Activated CD8-positive, alpha-beta memory T cell treated with anti-CD3 and anti-CD28 coated beads for 4 hours (primary cell): ENCODE measurements around the gene IRS1.

ENCODE experiments used
- DNase-seq, 2 donors: peaks; one replicate each; pipeline ENCODE4 v3.0.0-alpha.2; 2020; ENCODE audit warnings: low read depth in 2 of 2

Gene IRS1

GRCh38 chr2:226791056-226791486, 8.5 kb downstream of the IRS1 start:
- peak in 1 of 2 donors; percentile 49 for DNase-seq

DNA sequence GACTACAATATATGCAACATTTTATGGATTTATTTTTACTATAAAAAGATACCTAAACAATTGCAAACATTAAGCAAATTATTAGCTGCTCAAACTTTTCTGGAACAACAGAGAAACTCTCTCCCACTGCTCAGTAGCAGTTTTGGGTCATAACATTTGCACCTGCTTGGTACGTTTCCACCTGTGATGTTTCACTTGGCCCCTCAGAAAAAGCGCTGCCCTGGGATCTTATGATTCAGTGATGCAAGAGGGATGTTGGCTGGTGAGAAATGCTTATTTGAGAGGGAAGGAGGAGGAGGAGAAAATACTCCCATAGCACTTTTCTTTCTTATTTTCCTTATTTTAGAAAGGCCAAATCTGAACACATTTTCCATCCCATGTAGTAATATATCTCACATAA, 9.2 kb downstream of the IRS1 start:
- no peak for DNase-seq

DNA sequence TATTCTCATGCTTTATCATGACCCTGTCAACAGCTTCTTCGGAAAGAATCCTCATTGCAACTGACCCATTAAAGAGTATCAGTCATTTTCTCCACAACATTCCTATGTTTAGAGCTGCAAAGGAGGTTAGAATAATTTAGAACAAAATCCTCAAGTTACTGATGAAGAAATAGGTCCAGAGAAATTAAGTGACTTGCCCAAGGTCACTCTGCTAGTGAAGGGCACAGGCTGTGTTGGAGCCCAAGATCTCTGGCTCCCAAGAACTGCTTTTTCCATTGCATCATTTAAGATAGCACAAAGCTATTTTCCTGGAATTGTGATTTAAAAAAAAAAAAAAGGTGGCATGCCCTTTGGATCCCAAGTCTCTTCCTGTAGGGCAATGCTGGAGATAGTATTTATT, 9.6 kb downstream of the IRS1 start:
- DNase-seq: no peak

DNA sequence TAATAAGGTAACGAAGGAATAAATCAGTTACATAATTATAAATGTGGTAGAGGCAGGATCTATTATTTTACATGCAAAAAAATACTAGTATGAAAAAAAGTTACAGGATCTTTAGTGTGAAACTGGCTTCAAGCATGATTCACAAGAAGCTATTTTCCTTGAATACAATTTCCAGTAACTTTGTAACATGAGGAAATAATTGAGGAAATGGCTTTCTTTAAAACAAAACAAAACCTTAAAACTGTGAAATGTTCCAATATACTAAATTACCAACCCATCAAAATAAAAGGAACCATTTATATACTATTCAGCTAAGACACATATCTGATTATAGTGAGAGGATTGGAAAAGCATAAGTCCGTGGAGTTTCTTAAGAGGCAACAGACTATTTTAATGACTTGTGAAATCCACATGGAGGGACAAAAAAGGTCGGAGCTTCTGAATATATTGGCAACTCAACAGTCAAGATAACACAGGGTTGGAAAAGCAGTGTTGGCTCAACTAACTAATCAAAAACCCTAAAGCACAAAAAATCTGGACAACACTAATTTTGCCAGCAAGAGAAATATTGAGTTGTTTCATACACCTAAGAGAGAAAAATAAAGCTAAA, 10.6 kb downstream of the IRS1 start:
- no peak for DNase-seq

GRCh38 chr2:226788064-226788463, 11.6 kb downstream of the IRS1 start:
- no peak for DNase-seq

DNA sequence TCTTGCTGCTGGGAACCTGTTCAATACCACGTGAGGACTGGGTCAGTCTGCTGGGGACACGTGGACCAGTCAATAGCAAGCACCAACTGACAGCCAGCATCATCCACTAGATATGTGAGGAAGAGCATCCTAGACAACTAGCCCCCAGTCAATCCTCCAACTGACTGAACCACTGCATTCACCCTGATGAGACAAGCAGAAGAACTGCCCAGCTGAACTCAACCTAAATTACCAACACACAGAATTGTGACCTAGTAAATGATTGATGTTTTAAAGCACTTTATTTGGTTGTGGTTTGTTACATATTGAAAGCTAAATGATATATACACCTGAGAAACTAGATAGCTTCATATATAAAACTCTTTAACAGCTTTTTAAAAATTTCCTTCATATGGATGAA, 15.7 kb downstream of the IRS1 start:
- no peak for DNase-seq

DNA sequence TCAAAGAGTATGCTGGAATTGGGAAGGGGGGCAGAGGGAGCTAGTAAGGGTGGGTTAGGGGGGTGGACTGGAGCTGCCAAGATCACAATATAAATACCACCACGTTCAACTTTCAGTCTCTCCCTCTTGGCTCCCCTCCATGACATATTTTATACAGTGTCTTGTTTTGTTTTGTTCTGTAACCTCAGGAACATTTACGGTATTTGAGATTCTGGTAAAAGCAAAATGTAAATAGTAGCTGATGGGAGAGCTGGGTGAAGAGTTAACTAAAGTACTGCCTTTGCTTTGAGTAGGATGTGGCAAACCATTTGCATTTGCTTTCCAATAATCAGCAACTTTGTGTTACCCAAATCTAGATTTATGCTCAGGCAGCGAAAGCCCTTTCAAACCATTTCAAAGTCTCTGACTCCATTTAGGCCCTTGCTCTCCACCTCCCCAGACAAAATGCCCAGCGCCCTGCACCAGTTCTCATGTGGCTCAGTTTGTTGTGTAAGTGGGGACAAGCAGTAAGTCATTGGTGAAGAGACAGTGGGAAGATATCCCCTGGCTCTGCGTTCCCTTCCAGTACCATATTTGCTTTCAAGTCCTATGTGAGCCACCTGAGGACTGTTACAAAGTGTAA, 17.4 kb downstream of the IRS1 start:
- no peak for DNase-seq

GRCh38 chr2:226780431-226780830, 19.2 kb downstream of the IRS1 start:
- no peak for DNase-seq

DNA sequence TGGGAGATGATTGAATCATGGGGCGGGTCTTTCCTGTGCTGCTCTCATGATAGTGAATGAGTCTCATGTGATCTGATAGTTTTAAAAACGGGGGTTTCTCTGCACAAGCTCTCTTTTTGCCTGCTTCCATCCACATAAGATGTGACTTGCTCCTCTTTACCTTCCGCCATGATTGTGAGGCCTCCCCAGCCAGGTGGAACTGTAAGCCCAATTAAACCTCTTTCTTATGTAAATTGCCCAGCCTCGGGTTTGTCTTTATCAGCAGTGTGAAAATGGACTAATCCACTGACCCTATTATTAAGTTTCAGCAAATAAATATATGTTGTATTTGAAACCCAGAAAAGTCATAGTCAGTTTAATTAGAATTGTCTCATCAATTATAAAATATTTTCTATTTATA, 22.0 kb downstream of the IRS1 start:
- no peak for DNase-seq

DNA sequence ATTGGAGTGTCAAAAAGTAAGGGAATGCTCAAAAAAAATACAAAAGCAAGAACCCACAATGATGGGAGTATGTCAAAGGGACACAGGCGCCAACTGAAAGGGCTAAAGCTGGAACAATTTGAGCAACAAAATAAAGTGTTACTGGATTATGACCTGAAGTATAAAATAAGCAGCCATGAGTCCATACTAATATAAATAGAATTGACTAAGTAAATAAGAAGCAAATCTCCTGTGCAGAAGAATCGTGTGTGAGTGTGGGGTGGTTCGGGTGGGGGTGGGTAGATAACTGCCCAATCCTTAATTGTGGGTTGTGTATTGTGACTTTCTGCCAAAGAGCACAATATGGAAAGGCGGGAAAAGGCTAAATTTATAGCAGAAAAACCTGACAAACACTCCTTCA, 23.5 kb downstream of the IRS1 start:
- DNase-seq: no peak

DNA sequence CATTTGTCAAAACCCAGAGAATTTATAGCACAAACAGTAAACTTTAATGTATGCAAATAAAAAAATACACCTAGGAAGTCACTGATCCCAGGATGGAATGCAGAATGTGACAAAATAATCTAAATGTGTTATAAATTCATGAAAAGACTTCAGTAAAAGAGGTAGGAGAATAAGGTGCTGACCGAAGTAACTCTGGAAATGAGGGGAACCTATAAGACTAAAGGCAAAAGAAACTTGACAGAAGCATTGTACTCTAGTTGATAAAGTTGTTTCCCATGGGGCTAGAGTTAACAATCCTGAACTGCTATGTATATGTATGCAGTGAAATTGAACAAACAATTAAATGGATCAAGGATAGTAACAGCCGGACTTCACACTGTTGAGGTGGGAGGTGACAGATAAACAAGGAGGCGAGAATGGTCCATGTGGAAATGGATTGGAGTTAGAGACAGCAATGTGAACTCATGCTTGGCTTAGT, 24.5 kb downstream of the IRS1 start:
- no peak for DNase-seq

DNA sequence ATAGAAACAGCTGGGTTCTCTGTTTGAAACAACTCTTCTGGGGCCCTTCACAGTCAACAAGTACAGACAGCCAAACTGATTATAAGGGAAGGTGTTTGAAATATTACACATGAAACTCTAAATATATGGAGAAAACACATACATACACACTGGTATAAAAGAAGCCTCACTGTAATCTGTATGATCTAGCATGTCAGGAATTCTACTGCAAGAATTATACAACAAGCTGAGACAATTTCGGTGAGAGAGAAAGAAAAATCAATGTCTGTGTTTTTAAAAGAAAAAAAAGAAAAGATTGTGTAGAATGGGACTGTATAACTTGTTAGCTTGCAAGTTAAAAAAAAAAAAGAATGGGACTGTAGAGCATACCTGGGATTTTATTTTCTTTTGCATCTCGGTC, 26.3 kb downstream of the IRS1 start:
- no peak for DNase-seq

DNA sequence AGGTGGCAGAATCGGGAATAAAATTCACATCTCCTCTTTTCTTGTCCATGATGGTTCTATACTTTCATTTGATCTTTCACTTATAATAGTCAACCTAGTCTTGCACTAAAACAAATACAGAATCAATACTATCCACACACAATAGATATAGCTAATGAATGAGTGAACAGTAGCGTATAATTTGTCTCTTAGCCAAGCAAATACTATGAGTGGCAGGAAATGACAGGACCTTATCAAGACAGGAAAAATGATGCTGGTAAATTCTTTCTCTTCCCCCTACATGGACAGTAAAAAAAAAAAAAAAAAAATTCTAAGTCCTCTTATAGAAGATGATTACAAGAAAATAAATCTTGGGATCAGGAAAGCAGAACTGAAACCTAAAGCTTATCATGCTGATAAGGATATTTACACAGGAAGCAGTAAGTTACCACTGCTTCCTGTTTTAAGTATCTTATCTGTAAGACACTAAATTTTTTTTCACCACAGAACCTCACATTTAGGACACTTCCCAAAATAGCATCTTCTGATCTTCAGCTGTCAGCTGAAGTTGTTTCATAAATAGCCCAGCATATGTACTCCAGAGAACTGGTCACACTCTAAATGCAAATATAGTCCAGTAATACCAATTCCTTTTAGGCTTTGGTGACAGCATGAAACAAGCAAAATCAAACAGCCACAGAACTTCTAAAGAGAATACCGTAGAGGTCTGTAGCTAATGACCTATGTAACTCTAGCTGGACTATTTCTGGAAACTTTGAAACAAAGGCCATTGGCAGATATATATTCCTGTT, 27.0 kb downstream of the IRS1 start:
- no peak for DNase-seq

DNA sequence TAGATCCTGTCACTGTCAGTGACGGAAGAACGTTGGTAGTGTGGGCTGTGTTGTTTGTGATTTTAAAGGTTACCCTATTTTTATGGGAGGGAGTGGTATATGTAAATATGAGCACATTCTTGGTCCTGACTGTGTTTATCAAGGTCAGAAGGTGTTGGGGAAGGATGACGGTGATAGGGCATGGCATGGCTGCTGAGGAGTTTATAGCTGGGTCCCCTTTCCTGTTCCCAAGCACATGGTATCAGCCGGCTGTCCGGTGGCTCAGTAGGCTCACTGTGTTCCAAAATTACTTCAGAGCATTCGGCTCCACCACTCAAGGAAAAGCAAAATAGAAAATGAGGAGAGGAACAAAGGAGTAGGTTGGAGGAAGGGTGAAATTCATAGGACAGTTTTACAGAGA, 28.6 kb downstream of the IRS1 start:
- DNase-seq: no peak

DNA sequence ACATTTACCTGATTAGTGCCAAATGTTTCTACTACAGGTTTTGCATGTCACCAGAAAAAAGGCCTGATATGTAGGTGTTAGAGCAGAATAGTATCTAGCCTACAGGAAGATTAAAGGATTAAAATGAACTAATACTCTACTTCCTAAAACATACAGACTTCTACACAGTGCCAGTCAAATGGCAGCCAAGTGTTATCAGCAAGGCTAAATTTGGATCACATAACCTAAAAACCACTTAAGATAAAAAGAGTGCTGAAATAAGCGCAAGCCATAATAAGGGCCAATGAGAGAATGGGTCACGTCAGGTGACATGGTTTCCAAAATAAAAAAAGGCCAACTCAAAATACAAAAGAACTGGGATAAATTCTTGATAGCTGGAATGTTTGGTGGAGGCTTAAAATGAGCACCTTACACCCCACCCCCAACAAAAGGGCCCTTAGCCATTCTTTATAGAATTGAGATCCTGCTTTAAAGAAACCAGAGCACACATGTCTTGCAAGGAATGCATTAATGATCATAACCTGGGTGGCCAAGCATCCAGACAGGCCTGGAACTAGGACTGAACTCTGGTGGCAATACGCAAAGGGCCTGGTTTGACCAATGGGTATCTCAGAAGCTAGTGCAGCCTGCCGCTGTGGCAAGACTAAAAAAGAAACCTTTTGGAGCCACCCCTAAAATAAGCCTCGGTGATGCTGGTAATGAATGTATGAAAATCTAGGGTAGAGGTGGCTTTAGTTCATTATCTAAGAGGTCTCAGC, 32.4 kb downstream of the IRS1 start:
- no peak for DNase-seq

GRCh38 chr2:226766352-226767055, 33.1 kb downstream of the IRS1 start:
- DNase-seq: no peak

- DNase-seq: no peak
Observed at GRCh38 chr2:226763320-226763719, 36.3 kb downstream of the IRS1 start.

DNA sequence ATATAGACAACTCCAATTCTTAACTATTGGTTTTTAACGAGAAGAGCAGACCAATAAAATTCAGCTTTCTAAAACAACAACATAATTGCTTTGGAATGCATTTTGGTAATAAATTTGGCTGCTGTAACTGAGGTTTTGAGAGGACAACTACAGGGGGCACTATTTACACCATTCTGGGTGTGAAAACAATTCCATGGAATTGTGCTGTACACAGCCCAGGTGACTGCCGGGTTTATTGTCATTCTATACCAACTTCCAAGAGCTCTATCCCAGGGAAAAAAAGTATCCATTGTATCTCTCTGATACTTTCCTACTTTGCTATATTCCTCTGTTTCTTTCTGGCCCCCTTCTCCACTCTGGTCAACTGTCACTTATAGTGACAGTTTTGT, 38.4 kb downstream of the IRS1 start:
- DNase-seq: no peak

- DNase-seq: no peak
Observed at GRCh38 chr2:226760412-226761194, 39.0 kb downstream of the IRS1 start.

GRCh38 chr2:226759768-226760167, 39.9 kb downstream of the IRS1 start:
- DNase-seq: no peak
